Loucy (cell line): ENCODE results near the gene RFT1.

Experiments
- H2AFZ ChIP-seq: fragments of 200-600 bp; sonication (generic); 2 replicates; pipeline ENCODE4 v1.6.0; 2016; ENCODE audit warnings: antibody characterized with exemption, mild to moderate bottlenecking, low read length, moderate library complexity
- H3F3A ChIP-seq: fragments of 200-600 bp; 2 replicates; pipeline ENCODE4 v1.6.0; 2016; ENCODE audit warnings: antibody characterized with exemption, low read depth, mild to moderate bottlenecking
- H3K27me3 ChIP-seq: fragments of 200-600 bp; sonication (generic); 2 replicates; pipeline ENCODE4 v1.6.1; 2014; ENCODE audit warnings: low read length, mild to moderate bottlenecking; ENCODE audit not compliant: insufficient read depth, poor library complexity, severe bottlenecking
- H3K36me3 ChIP-seq: fragments of 200-600 bp; sonication (generic); 2 replicates; pipeline ENCODE4 v1.6.1; 2016; ENCODE audit warnings: low read length; ENCODE audit not compliant: insufficient read depth
- H3K4me1 ChIP-seq: fragments of 200-600 bp; sonication (generic); 2 replicates; pipeline ENCODE4 v1.5.1; 2014; ENCODE audit warnings: low read length, mild to moderate bottlenecking; ENCODE audit not compliant: insufficient read depth, poor library complexity, severe bottlenecking
- H3K4me2 ChIP-seq: fragments of 200-600 bp; sonication (generic); 2 replicates; pipeline ENCODE4 v1.6.0; 2014; ENCODE audit warnings: antibody characterized with exemption, low read length, low read depth, mild to moderate bottlenecking; ENCODE audit not compliant: poor library complexity, severe bottlenecking
- H3K4me3 ChIP-seq: fragments of 200-600 bp; sonication (generic); 2 replicates; pipeline ENCODE4 v1.5.1; 2014; ENCODE audit warnings: low read length, mild to moderate bottlenecking, mixed read lengths; ENCODE audit not compliant: poor library complexity, severe bottlenecking
- H3K79me2 ChIP-seq: fragments of 200-600 bp; sonication (generic); 2 replicates; pipeline ENCODE4 v1.6.1; 2014; ENCODE audit warnings: low read length; ENCODE audit not compliant: insufficient read depth
- H3K9ac ChIP-seq: fragments of 200-600 bp; sonication (generic); 2 replicates; pipeline ENCODE4 v1.6.0; 2014; ENCODE audit warnings: mild to moderate bottlenecking, low read depth, low read length, moderate library complexity; ENCODE audit not compliant: poor library complexity, severe bottlenecking
- H3K9me2 ChIP-seq: fragments of 200-600 bp; sonication (generic); replicated peaks from 2 replicates; pipeline ENCODE4 v1.6.1; 2016; ENCODE audit warnings: low read depth, low read length, mixed read lengths
- H3K9me3 ChIP-seq: fragments of 200-600 bp; sonication (generic); 2 replicates; pipeline ENCODE4 v1.6.1; 2014; ENCODE audit warnings: mild to moderate bottlenecking, antibody characterized with exemption, low read length, low read depth; ENCODE audit not compliant: insufficient read depth
- H4K20me1 ChIP-seq: fragments of 200-600 bp; sonication (generic); 2 replicates; pipeline ENCODE4 v1.6.0; 2014; ENCODE audit warnings: antibody characterized with exemption, low read length, mild to moderate bottlenecking; ENCODE audit not compliant: insufficient read depth, poor library complexity, severe bottlenecking
- EZH2phosphoT487 ChIP-seq: fragments of 200-600 bp; IDR thresholded peaks from 2 replicates; pipeline ENCODE4 v1.6.1; 2018; ENCODE audit warnings: antibody characterized with exemption, mild to moderate bottlenecking, moderate library complexity, borderline replicate concordance
- TF ChIP-seq, protein P1 (sequence below): fragments of 200-600 bp; sonication (generic); conservative IDR thresholded peaks from 2 replicates; pipeline ENCODE4 v1.5.1; 2014; ENCODE audit warnings: mild to moderate bottlenecking, antibody characterized with exemption, low read length

The RFT1 gene

DNA sequence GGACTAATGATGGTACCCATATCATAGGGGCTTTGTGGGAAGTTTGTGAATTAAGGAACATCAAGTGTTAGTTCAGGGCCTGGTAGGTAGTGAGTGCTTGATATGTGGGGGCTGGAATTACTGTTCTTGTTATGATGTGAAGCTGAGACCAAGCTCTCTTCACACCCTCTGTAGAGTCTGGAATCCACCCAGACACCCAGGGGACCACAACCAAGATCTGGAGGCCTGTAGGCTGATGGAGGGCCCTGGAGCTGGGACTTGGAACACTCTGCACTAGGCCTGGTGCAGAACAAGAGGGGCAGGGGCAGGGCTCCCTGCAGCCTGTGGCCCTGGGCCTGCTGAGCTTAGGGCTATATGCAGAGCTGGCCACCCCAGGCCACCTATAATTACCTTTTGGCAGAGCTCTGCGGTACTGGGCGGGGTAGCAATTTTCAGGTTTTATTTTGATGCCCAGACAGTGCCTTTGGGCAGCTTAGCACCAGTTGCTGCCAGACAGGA lies 17.7 kb upstream of the RFT1 start:
- H3K4me3 ChIP-seq = no peak overlapping the region
- no peaks in the 10 kb centered on the region for H4K20me1 ChIP-seq
- H3K79me2 ChIP-seq = no peaks in the 10 kb centered on the region
- no peaks in the 10 kb centered on the region for H3K4me1 ChIP-seq
- no peak overlapping the region for H3K9ac ChIP-seq
- no peak overlapping the region for H3K4me2 ChIP-seq
- no peak overlapping the region for H2AFZ ChIP-seq
- H3K9me2 ChIP-seq = no peaks in the 10 kb centered on the region
- H3K27me3 ChIP-seq = no peaks in the 10 kb centered on the region
- H3K9me3 ChIP-seq = no peaks in the 10 kb centered on the region
- TF ChIP-seq, protein P1, sequence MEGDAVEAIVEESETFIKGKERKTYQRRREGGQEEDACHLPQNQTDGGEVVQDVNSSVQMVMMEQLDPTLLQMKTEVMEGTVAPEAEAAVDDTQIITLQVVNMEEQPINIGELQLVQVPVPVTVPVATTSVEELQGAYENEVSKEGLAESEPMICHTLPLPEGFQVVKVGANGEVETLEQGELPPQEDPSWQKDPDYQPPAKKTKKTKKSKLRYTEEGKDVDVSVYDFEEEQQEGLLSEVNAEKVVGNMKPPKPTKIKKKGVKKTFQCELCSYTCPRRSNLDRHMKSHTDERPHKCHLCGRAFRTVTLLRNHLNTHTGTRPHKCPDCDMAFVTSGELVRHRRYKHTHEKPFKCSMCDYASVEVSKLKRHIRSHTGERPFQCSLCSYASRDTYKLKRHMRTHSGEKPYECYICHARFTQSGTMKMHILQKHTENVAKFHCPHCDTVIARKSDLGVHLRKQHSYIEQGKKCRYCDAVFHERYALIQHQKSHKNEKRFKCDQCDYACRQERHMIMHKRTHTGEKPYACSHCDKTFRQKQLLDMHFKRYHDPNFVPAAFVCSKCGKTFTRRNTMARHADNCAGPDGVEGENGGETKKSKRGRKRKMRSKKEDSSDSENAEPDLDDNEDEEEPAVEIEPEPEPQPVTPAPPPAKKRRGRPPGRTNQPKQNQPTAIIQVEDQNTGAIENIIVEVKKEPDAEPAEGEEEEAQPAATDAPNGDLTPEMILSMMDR = no peak
- no peak for TF ChIP-seq EZH2phosphoT487
- H3K36me3 ChIP-seq = no peaks in the 10 kb centered on the region
- no peaks in the 10 kb centered on the region for H3F3A ChIP-seq

DNA sequence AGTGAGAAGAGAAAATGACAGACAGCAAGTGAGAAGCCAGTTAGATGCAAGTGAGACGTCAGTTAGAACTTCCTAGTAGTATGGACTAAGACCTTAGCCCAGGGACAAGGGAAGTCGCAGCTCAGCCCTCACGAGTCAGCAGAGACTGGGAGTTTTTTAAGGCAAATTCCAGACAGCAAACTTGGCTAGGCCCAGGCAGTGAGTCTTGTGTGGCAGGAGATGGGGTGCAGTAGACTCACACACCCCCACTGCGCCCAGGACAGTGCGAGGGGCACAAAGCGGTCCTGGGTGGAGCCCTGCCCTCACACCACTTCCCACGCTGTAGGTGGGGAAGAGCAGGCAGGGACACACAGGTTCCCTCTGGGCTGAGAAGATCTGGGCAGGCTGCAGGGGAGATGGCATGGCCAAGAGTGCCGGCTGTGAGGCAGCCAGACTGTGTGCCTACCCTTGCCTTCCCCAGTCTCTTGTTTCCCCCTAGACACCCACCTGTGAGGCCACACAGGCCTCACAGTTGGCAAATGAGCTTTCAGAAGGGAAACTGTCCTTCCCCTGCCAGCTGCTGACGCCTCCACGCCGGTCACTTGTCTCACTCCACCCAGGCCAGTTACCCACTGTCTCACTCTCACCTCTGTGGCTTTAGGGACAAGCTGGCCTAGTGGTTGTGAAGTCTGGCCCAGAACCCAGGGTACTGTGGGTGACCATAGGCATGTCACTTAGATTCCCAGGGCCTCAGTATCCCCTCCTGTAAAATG lies 17.1 kb upstream of the RFT1 start:
- no peak overlapping the region for H2AFZ ChIP-seq
- no peaks in the 10 kb centered on the region for H3K4me1 ChIP-seq
- H3K79me2 ChIP-seq = no peaks in the 10 kb centered on the region
- H3K27me3 ChIP-seq = no peaks in the 10 kb centered on the region
- no peaks in the 10 kb centered on the region for H3K9me3 ChIP-seq
- H3K36me3 ChIP-seq = no peaks in the 10 kb centered on the region
- H3K4me3 ChIP-seq = no peak overlapping the region
- TF ChIP-seq, protein P1 = no peak
- no peak for TF ChIP-seq EZH2phosphoT487
- no peak overlapping the region for H3K9ac ChIP-seq
- H4K20me1 ChIP-seq = no peaks in the 10 kb centered on the region
- no peaks in the 10 kb centered on the region for H3F3A ChIP-seq
- H3K4me2 ChIP-seq = no peak overlapping the region
- H3K9me2 ChIP-seq = no peaks in the 10 kb centered on the region

DNA sequence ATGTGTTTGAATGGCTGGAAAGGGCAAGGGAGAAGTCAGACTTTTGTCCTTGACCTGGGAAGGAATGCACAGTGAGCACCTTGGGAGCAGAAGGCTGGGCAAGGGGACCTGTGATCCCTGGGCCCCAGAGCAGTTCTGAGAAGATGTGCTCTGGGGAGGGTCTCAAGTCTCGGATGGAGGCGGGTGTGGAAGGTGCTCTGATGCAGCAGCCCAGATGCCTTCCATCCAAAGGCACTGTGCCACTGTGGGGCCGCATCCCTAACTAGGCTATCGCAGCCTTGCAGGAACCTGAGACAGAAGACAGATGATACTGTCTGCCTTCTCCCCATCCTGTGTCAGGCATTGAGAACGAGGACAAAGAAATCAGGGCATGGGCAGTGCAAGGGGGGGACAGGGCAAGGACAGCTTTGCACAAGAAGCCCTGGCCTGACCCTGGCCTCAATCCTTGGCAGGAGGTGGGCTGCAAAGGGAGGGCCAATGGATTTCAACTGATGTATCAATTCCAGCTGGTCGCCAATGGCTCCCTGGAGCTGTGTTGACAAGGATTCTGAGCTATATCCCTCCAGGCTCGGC lies 16.2 kb upstream of the RFT1 start:
- no peak overlapping the region for H3K4me3 ChIP-seq
- no peaks in the 10 kb centered on the region for H3K36me3 ChIP-seq
- no peaks in the 10 kb centered on the region for H3F3A ChIP-seq
- no peak overlapping the region for H3K4me2 ChIP-seq
- no peak overlapping the region for H3K9ac ChIP-seq
- H3K27me3 ChIP-seq = no peaks in the 10 kb centered on the region
- H2AFZ ChIP-seq = no peak overlapping the region
- no peaks in the 10 kb centered on the region for H3K9me2 ChIP-seq
- no peaks in the 10 kb centered on the region for H3K79me2 ChIP-seq
- TF ChIP-seq, protein P1 = no peak
- TF ChIP-seq EZH2phosphoT487 = no peak
- H4K20me1 ChIP-seq = no peaks in the 10 kb centered on the region
- no peaks in the 10 kb centered on the region for H3K9me3 ChIP-seq
- H3K4me1 ChIP-seq = no peaks in the 10 kb centered on the region
